SK-N-SH (cell line): ENCODE data around the gene CRTC2.

Experiments used
- EP300 ChIP-seq, 2 experiments: IDR thresholded peaks; 2 replicates each; pipeline versions ENCODE4 v1.4.0 to v1.6.1; 2012; ENCODE audit warnings: borderline replicate concordance in 1 of 2, low read depth in 1 of 2, low read length in 1 of 2
- GABPA ChIP-seq: IDR thresholded peaks from 2 replicates; pipeline ENCODE4 v1.4.0; 2012; ENCODE audit warnings: low read depth, mild to moderate bottlenecking
- TF ChIP-seq, protein P1 (sequence below): fragments of 200-600 bp; sonication (generic); IDR thresholded peaks from 2 replicates; pipeline ENCODE4 v1.6.1; 2017; ENCODE audit warnings: antibody characterized with exemption, mild to moderate bottlenecking, moderate library complexity
- TF ChIP-seq, protein P2 (sequence below): IDR thresholded peaks from 2 replicates; pipeline ENCODE4 v1.6.1; 2012; ENCODE audit warnings: mild to moderate bottlenecking, low read depth, low read length, moderate library complexity

DNA sequence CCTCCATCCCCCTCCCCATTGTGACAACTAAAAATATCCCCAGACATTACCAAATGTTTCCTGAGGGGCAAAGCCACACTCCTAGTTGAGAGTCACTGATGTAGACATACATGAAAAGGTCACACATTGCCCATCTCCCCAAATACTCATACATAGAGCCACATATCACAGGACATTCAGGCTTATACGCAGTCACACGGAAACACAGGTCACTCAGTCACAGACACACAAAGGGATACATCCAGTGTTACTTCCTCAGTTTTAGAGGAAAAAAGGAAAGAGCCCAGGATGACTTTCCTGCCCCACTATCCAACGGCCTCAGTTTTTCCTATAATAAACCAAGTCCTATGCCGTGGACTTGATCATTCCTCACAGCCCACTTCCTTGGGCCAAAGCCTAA lies 3.0 kb upstream of the CRTC2 start:
- TF ChIP-seq, protein P1, sequence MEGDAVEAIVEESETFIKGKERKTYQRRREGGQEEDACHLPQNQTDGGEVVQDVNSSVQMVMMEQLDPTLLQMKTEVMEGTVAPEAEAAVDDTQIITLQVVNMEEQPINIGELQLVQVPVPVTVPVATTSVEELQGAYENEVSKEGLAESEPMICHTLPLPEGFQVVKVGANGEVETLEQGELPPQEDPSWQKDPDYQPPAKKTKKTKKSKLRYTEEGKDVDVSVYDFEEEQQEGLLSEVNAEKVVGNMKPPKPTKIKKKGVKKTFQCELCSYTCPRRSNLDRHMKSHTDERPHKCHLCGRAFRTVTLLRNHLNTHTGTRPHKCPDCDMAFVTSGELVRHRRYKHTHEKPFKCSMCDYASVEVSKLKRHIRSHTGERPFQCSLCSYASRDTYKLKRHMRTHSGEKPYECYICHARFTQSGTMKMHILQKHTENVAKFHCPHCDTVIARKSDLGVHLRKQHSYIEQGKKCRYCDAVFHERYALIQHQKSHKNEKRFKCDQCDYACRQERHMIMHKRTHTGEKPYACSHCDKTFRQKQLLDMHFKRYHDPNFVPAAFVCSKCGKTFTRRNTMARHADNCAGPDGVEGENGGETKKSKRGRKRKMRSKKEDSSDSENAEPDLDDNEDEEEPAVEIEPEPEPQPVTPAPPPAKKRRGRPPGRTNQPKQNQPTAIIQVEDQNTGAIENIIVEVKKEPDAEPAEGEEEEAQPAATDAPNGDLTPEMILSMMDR = no peak
- TF ChIP-seq EP300 (IDR thresholded peaks at IDR 0.05; ENCODE audit: borderline replicate concordance in 1 of 2, low read depth in 1 of 2, low read length in 1 of 2) = no peak
- no peak for TF ChIP-seq GABPA
- TF ChIP-seq, protein P2, sequence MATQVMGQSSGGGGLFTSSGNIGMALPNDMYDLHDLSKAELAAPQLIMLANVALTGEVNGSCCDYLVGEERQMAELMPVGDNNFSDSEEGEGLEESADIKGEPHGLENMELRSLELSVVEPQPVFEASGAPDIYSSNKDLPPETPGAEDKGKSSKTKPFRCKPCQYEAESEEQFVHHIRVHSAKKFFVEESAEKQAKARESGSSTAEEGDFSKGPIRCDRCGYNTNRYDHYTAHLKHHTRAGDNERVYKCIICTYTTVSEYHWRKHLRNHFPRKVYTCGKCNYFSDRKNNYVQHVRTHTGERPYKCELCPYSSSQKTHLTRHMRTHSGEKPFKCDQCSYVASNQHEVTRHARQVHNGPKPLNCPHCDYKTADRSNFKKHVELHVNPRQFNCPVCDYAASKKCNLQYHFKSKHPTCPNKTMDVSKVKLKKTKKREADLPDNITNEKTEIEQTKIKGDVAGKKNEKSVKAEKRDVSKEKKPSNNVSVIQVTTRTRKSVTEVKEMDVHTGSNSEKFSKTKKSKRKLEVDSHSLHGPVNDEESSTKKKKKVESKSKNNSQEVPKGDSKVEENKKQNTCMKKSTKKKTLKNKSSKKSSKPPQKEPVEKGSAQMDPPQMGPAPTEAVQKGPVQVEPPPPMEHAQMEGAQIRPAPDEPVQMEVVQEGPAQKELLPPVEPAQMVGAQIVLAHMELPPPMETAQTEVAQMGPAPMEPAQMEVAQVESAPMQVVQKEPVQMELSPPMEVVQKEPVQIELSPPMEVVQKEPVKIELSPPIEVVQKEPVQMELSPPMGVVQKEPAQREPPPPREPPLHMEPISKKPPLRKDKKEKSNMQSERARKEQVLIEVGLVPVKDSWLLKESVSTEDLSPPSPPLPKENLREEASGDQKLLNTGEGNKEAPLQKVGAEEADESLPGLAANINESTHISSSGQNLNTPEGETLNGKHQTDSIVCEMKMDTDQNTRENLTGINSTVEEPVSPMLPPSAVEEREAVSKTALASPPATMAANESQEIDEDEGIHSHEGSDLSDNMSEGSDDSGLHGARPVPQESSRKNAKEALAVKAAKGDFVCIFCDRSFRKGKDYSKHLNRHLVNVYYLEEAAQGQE = no peak
